ENCODE results near the gene PITX2. TPM values are rescaled to one million over a fixed set of nuclear protein-coding genes. Genes with fewer than 3 reads are reported as not detected.

PITX2 gene
- total and polyA plus RNA-seq, 10 of the 15 experiments (the other 5 are each of a cell fraction or from before 2014, with no cell fraction given): not detected

DNA sequence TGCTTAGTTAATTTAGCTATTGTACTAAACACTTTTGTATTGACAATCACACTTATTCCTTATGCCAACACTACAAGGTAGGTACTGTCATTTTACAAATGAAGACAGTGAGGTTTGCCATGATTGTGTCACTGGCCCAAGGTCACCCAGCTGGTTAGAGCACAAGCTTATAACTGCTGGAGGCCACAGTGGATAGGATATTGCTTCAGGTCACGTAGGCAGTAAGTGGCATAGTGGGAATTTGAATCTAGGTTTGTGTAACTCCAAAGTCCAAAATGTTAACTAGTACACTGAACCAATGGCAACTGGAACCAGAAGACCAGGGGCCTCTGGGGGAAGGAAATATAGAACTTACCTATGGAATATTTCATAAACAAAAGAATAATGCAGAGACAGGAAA is 21.1 kb upstream of the PITX2 start:
- Histone ChIP-seq H2AFZ (ENCODE audit: control insufficient read depth, low read depth, low read length) (no peak overlapping the region), H4K20me1 (ENCODE audit: control insufficient read depth, insufficient read depth) (no peaks in the 10 kb centered on the region), H3K36me3 (ENCODE audit: control insufficient read depth in 2 of 2, insufficient read depth in 2 of 2, low read length in 1 of 2) (no peaks in the 10 kb centered on the region), H3K9me3 (replicated peaks; ENCODE audit: control insufficient read depth, insufficient read depth, low read length) (no peaks in the 10 kb centered on the region), H3K4me1 (ENCODE audit: control insufficient read depth, insufficient read depth, low read length) (no peaks in the 10 kb centered on the region), H3K27ac (ENCODE audit: control insufficient read depth, insufficient read depth) (no peak overlapping the region), H3K4me3 (no peak overlapping the region), H3K79me2 (ENCODE audit: control insufficient read depth, insufficient read depth, low read length) (no peaks in the 10 kb centered on the region), H3K4me2 (ENCODE audit: control insufficient read depth, insufficient read depth) (no peak overlapping the region), H3K27me3 (replicated peaks in 1 of 2; ENCODE audit: control insufficient read depth in 2 of 2, insufficient read depth in 2 of 2, low read length in 1 of 2) (peaks cover 2 to 16% of the 10 kb centered on the region in 2 experiments; a peak in 3 of 4 replicates), H3K9ac (ENCODE audit: control insufficient read depth, insufficient read depth, low read length) (no peak overlapping the region)
- intact Hi-C loops (cut with micrococcal nuclease; ENCODE audit: unreplicated experiment): no loop called here
- ATAC-seq (no peak), DNase-seq (ENCODE audit: low read depth, low spot score) (no peak), FAIRE-seq (no peak)
- CTCF ChIA-PET: no interaction called here
- BruUV-seq (replicated peaks): no TSS peak
- in situ Hi-C loops (cut with MboI): loop anchor here (25.0 kb wide), 3 partner anchors 643 to 1393 kb away; no protein-coding TSS in a partner anchor
- RAD21 ChIA-PET (ENCODE audit: unreplicated experiment): no interaction called here
- SMC1A ChIA-PET (ENCODE audit: uncharacterized antibody, unreplicated experiment): interaction anchor here (1.1 kb wide), 1 partner anchor 109 kb away, joined by 3 read pairs; no protein-coding TSS in a partner anchor
- 0% methylated on average over 1 of the region's 1 CpG for WGBS (ENCODE audit: insufficient coverage, insufficient replicate concordance, low lambda C conversion rate, missing lambda C conversion rate)
- TF ChIP-seq RFX5 (IDR thresholded peaks at IDR 0.05; ENCODE audit: low read depth, low read length) (no peak), RCOR1 (conservative IDR thresholded peaks at IDR 0.05; ENCODE audit: low read depth, low read length) (no peak), JUNB (IDR thresholded peaks at IDR 0.05) (no peak), ZNF384 (IDR thresholded peaks at IDR 0.05; ENCODE audit: borderline replicate concordance, low read depth, low read length) (no peak), NFIC (IDR thresholded peaks at IDR 0.05; ENCODE audit: low read depth, low read length) (no peak), CBFB (IDR thresholded peaks at IDR 0.05; ENCODE audit: low read depth) (no peak)
- TF ChIP-seq, protein P1, sequence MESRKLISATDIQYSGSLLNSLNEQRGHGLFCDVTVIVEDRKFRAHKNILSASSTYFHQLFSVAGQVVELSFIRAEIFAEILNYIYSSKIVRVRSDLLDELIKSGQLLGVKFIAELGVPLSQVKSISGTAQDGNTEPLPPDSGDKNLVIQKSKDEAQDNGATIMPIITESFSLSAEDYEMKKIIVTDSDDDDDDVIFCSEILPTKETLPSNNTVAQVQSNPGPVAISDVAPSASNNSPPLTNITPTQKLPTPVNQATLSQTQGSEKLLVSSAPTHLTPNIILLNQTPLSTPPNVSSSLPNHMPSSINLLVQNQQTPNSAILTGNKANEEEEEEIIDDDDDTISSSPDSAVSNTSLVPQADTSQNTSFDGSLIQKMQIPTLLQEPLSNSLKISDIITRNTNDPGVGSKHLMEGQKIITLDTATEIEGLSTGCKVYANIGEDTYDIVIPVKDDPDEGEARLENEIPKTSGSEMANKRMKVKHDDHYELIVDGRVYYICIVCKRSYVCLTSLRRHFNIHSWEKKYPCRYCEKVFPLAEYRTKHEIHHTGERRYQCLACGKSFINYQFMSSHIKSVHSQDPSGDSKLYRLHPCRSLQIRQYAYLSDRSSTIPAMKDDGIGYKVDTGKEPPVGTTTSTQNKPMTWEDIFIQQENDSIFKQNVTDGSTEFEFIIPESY (IDR thresholded peaks at IDR 0.05): no peak
- TF ChIP-seq, protein P2, sequence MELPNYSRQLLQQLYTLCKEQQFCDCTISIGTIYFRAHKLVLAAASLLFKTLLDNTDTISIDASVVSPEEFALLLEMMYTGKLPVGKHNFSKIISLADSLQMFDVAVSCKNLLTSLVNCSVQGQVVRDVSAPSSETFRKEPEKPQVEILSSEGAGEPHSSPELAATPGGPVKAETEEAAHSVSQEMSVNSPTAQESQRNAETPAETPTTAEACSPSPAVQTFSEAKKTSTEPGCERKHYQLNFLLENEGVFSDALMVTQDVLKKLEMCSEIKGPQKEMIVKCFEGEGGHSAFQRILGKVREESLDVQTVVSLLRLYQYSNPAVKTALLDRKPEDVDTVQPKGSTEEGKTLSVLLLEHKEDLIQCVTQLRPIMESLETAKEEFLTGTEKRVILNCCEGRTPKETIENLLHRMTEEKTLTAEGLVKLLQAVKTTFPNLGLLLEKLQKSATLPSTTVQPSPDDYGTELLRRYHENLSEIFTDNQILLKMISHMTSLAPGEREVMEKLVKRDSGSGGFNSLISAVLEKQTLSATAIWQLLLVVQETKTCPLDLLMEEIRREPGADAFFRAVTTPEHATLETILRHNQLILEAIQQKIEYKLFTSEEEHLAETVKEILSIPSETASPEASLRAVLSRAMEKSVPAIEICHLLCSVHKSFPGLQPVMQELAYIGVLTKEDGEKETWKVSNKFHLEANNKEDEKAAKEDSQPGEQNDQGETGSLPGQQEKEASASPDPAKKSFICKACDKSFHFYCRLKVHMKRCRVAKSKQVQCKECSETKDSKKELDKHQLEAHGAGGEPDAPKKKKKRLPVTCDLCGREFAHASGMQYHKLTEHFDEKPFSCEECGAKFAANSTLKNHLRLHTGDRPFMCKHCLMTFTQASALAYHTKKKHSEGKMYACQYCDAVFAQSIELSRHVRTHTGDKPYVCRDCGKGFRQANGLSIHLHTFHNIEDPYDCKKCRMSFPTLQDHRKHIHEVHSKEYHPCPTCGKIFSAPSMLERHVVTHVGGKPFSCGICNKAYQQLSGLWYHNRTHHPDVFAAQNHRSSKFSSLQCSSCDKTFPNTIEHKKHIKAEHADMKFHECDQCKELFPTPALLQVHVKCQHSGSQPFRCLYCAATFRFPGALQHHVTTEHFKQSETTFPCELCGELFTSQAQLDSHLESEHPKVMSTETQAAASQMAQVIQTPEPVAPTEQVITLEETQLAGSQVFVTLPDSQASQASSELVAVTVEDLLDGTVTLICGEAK (IDR thresholded peaks at IDR 0.05; ENCODE audit: borderline replicate concordance): no peak
- POLR2A ChIA-PET: no interaction called here
